Measurements from ENCODE around the gene CXorf66.
"Not testable (repeated sequence)": the region's sequence is repeated elsewhere in the genome, so short reads cannot be mapped to it uniquely, and the experiment has no call there.

Gene CXorf66, protein sequence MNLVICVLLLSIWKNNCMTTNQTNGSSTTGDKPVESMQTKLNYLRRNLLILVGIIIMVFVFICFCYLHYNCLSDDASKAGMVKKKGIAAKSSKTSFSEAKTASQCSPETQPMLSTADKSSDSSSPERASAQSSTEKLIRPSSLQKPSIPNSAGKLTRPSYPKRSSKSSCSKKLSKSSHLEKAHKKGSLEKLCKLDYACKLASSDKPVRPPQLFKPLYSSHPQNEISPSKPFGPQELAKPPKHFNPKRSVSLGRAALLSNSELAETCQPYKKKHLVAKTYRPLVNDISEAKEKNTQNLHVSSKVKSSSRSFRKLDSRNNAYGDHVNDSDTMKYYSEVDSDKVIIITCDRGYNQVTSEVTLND

DNA sequence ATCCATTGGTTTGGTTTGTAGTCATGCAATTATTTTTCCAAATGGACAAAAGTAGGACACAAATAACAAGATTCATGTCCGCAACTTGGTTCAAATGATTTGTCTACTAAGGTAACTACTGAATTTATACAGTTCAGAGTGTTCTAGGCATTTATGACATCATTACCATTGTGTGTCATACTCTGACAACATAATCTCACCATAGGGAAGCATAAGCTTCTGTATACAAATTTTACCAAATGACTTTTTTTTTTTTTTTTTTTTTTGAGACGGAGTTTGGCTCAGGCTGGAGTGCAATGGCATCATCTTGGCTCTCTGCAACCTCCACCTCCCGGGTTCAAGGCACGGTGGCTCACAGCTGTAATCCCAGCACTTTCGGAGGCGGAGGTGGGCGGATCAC is at the start of gene CXorf66:
CXorf66 (minus strand) TSS at position 101 of the 400 bp plus-strand sequence; CDS start at position 76, 25 bp downstream.
- in situ Hi-C loops (cut with MboI; ENCODE audit: low sequenced_read_pairs): no loop called here

DNA sequence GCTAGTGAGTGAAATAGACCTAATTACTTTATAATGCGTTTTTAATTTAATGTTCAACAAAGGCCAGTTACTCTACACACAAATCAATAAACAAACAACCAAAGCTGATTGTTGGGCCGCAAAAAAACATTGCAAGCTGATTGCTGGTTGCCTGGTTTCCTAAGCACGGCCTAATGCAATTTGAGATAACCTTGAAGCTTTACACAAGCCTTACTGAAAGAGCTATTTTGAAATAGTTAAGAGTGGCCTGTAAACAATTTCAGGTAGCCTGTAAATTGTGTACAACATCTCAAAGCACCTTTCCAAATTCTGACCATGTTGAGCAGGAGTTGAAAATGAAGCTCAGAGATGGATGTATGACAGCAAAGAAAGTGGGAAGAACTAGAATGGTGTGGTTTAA is 17.5 kb upstream of the CXorf66 start:
- in situ Hi-C loops (cut with MboI; ENCODE audit: low sequenced_read_pairs): no loop called here

DNA sequence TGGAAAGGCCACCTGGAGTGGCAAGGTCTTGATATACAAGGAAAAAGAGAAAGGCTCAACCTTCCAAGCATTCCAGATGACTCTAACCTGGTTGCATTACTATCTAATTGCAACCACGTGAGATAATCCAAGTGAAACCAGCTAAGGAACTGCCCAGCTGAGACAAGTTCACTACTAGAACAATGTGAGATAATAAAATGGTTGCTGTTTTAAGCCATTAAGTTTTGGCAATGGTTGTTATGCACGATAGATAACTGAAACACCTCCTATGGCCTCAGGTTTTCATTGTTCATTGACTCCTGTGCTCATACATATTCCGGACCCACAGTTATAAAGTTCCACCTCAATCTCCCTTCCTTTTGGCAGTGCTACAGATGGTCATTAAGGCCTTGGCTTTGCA is 9.2 kb upstream of the CXorf66 start:
- in situ Hi-C loops (cut with MboI; ENCODE audit: low sequenced_read_pairs): no loop called here

DNA sequence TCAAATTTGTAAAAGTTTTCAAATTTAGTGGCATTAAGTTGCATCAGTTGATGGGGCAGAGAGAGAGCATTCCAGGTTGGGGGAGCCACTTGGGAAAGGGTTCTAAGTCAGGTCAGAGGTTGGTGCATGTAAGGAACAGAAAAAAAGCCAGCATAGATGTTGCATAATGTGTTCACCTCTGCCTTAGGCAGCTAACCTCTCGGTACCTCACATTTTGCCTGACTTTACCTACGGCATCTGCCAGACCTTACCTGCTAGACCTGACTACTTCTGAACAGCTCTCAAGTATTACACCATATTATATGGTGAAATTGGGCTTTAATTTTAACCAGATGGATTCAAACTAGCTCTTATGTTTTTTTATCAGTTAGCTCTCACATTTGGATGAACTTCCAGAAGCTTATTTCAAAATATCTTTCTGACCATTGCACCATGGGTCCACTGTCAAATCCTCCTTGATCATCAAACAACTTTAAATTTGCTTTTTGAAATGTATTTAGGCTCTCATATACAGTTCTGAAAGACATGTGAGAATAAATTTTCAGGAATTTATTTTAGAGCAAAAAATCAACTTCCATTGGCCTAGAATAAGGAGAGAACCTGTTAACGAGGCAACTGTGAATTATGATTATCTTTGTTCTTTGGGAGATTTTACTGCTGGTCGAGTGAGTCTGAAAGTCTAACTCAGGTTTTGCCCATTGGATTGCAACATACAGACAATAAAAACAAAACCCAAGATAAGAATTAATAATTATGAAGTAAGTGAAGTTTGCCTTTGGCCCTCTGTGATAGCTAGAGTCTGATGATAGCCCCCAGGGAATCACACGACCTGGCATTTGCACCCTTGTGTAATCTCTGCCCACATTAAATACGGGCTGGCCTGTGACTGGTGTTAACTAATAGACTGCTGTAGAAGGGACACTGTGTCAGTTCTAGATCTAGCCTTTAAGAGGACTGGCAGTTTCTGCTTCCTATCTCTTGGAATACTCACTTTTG is 7.6 kb upstream of the CXorf66 start:
- in situ Hi-C loops (cut with MboI; ENCODE audit: low sequenced_read_pairs): no loop called here

DNA sequence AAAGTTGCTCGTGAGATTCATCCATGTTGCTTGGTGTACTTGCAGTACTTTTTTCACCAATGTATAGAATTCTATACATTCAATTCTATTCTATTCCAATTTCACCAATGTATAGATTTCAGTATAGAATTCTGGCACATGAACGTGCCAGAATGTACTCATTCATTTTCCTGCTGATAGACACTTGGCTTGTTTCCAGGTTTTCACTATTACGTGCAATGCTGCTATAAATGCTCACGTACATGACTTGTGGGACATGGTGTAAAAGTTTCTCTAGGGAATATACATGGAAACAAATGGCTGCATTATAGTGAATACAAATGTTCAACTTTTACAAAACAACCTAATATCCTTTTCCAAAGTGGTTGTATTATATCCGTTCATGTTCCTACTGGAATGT is 6.8 kb upstream of the CXorf66 start:
- in situ Hi-C loops (cut with MboI; ENCODE audit: low sequenced_read_pairs): no loop called here

DNA sequence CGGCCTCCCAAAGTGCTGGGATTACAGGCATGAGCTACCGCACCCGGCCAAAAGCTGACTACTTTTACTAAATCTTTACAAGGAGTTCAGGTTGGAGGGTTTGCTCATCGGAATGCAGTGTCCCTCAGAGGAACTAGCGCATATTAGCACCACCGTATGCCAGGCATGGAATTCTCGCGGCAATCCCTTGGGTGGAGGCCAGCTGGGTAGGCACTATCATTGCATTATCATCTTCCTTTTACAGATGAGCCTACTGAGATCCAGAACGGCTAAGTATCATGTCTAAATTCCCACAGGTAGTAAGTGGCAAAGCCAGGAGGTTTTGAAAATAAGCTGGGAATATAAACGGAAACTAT is 6.1 kb upstream of the CXorf66 start:
- in situ Hi-C loops (cut with MboI; ENCODE audit: low sequenced_read_pairs): no loop called here

DNA sequence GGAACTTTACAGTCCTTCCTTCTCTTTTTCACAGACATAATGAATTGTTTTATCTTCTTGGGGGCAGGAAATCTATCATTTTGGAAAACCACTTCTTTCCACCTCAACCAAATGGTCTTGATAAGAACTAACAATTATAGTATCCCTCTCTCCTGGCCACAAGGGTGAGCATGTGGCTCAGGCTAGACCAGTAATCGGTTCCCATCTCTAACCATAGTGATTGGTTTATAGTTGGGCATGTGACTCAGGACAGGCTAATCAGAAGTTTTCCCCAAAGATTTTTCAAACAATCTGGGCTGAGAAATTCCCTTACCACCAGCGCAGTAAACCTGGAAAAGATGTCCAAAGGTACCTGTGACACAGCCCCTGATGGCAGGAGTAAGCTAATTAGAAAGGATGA is 4.0 kb upstream of the CXorf66 start:
- in situ Hi-C loops (cut with MboI; ENCODE audit: low sequenced_read_pairs): no loop called here

DNA sequence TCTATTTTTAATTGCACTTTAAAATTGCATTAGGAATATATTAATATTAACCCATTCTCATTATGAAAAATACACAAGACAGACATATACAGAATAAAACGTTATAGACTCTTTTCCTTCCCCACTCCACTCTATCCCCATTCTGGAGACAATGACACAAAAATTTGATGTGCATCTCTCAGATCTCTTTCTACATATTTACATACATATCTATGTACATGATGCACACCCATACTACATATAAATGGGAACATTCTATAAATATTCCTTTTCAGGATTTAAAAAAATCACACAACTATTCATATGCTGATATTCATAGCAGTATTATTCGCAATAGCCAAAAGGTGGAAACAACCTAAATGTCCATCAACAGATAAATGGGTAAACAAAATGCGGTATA is 2.4 kb upstream of the CXorf66 start:
- in situ Hi-C loops (cut with MboI; ENCODE audit: low sequenced_read_pairs): no loop called here

DNA sequence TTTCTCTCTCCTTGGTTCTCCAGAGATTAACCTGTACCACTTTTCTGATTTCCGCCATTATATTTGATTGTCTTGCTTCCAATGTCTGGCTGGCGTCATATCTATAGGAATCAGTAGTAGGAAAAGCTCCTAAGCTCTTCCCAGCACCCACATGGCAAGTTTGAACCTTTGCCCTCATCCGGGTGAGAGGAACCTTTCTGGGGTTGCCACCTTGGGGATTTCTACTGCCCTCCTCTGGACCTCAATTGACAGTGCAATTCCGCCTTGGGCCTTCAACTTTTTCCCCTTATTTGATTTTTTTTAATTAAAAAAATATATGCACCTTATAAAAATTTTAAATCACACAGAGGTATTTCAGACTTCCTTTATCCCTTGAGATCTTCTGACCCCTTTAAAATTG is 2.0 kb upstream of the CXorf66 start:
- in situ Hi-C loops (cut with MboI; ENCODE audit: low sequenced_read_pairs): no loop called here

DNA sequence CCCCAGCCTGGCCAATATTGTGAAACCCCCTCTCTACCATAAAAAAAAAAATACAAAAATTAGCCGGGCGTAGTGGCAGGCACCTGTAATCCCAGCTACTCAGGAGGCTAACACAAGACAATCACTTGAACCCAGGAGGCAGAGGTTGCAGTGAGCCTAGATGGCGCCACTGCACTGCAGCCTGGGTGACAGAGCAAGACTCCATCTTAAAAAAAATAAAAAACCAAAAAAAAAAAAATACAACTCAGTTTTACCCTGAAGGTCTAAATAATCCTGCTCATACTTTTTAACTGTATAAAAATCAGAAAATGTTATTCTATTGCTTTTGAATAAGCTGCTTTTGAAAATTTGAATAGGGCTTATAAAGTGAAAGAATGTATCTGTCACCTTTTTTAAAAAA is 838 bp upstream of the CXorf66 start:
- in situ Hi-C loops (cut with MboI; ENCODE audit: low sequenced_read_pairs): not testable (repeated sequence)

DNA sequence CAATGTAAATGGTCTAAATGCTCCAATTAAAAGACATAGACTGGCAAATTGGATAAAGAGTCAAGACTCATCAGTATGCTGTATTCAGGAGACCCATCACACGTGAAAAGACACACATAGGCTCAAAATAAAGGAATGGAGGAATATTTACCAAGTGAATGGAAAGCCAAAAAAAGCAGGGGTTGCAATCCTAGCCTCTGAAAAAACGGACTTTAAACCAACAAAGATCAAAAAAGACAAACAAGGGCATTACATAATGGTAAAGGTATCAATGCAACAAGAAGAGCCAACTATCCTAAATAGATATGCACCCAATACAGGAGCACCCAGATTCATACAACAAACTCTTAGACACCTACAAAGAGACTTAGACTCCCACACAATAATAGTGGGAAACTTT is 4.2 kb downstream of the CXorf66 start:
- in situ Hi-C loops (cut with MboI; ENCODE audit: low sequenced_read_pairs): not testable (repeated sequence)

DNA sequence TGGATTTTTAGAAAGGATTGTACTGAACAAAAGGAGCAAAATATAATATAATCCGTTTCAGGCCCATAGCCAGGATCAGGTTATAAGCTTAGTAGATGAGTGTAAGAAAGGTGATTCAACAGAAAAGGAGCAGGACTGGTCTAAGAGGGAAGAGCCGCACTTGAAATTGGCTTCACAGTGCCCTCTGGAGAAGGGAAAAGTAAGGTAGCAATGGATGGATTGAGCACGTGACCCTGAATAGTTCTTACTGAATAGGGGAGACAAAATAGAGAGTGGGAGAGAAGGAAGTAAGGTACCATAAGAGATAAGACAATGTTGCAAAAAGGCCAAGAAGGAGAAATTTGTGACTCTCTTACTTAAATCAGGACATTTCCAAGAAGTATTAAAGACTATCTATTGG is 15.6 kb downstream of the CXorf66 start:
- in situ Hi-C loops (cut with MboI; ENCODE audit: low sequenced_read_pairs): no loop called here

DNA sequence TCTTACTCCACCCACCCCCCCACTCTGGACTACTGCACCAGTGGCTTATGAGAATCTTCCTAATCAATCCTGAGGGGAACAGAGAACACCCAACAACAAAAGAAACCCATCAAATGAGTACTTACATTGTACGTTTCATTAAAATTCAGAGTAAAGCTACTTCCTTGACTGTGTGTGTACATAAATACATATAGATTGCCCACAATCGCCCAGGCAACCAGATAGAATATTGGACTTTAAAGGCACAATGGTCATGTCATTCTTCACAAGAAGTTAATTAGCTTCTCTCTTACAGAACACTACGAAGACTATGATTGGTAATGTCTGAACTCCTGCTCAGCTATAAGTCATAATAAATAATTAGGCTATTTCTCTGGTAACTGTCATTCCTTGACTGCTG is 20.2 kb downstream of the CXorf66 start:
- in situ Hi-C loops (cut with MboI; ENCODE audit: low sequenced_read_pairs): no loop called here

DNA sequence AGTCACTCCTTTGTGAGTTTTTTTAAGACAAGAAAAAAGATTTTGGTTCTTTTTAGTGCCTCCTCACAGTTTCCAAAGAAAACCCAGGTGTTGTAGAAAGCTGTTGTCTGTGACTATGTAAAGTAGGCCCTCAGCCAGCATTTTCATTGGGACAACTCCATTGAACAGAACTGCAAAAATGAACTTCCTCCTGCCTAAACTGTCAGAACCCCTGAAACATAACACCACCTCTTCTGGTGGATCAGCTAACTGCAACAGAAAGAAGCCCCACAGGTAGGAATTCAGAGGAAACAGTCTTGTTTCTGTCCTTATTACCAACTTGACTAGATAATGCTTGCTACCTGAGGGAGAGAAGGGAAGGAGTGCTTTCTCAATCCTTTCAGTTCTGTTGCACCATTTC is 29.1 kb downstream of the CXorf66 start:
- in situ Hi-C loops (cut with MboI; ENCODE audit: low sequenced_read_pairs): no loop called here

DNA sequence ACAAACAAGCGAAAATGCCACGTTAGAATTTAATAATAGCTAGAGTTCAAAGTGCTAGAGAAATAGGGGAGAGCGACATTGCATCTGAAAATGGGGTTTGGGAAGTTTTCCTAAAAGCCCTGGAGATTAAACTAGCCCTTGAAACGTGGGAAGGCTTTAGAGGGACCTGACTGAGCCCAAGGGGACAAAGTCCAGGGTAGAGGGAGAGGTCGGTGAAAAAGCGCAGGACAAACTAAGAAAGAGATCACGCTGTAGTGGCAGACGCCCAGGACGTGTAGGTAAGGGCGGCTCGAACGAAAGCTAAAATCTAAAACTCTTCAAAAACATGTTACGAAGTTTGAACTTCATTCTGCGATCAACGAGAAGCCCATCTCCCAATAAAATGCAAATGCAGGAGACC is 31.4 kb downstream of the CXorf66 start:
- in situ Hi-C loops (cut with MboI; ENCODE audit: low sequenced_read_pairs): no loop called here

DNA sequence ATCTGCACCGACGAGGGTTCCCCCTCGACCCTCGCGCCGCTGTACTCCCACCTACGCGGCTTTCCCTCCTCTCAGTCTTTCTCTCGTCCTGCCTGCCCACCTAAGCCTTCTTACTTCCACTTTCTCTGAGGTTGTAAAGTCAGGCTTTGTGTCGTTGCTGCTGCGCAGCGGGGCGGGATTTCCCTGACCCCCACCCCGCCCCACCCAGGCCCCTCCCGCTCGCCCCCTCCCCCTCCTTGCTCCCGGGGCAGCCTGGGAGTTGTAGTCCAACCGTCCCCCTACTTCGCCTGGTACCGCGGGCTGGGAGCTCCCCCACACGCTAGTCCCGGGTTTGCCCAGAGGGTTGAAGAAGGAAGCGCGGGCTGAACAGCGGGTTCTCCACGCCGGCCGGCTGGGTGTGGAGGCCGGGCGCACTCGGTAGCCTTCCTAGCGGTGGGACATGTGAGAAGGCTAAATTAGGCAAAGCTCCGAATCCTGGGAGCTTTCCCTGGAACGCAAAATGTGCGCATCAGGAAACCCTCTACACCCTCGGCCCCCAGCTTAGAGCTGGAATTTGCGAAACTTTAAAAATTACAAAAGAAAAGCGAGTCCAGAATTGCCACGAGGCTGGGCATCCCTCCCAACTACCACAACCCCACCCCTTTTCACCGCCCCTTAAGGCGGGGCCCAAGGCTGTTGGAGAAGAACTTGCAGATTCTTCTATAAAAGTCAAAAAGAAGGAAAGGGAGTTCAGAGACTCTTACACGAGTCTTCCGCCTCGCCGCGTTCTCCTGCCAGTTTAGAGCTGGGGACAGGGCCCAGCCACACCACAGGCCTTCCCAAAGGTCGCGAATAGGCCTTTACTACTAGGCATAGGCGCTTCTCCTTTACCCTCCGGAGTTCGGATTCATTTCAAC is 32.2 kb downstream of the CXorf66 start, which contains the start of gene ATP11C:
ATP11C (minus strand) TSS at position 153 of the 896 bp plus-strand sequence. CDS start 1,011 bp downstream, outside the sequence.
- in situ Hi-C loops (cut with MboI; ENCODE audit: low sequenced_read_pairs): no loop called here

DNA sequence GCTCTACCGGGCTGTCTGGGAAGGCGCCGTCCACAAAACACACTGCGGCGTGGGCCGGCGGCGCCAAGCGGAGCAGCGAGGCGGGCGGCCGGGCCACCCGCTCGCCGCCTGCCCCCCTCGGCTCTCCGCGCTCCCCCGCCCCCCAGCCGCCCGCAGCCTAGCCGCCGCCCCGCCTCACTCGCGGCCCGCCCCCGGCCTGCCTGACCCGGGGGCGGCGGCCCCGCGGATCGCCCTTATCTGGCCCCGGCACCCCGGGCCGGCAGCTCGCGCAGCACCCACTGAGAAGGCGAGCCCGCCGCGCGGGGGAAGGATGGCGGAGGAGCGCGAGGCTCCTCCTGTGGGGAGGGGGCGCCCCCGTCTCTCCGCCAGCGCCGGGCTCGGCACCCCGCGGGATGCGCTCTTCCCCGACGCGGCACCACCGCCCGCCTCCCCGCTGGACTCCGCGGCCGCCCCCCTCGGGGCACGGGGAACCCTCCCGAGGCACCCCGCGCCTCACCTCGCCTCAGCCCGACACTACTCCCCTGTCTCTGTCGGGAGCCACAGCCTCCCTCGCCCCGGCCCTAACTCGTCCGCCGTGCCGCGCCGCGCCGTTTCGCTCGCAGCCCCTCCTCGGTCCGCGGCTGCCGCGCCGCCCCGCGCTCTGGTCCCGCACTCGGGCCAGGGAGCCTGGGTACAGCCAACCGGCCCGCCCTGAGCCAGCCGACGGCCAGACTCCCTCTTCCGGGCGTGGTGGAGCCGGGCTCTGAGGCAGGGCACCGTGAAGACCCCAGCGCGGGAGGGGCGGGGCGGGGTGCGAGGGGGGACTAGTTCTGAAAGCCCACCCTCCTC is 33.0 kb downstream of the CXorf66 start:
- in situ Hi-C loops (cut with MboI; ENCODE audit: low sequenced_read_pairs): no loop called here

DNA sequence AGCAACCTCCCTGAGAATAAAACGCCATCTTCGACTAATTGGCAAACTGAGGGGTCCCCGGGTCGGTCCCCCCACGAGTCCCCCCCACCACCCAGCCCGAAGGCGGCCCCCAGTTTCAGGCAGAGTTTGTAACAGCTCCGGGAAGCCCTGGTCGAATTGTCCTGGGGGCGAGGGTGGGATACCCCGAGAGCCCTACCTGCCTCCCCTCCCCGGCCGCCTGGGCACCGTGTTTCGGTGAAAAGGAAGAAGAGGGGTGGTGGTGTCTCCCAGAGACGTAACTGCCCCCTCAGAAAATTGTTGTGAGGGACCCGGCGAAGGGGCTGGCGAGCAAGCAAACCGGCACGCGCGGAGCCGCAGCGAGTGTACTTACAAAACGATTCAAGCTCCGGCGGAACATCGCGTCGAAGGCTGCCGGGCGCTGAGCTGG is 33.7 kb downstream of the CXorf66 start:
- in situ Hi-C loops (cut with MboI; ENCODE audit: low sequenced_read_pairs): no loop called here

DNA sequence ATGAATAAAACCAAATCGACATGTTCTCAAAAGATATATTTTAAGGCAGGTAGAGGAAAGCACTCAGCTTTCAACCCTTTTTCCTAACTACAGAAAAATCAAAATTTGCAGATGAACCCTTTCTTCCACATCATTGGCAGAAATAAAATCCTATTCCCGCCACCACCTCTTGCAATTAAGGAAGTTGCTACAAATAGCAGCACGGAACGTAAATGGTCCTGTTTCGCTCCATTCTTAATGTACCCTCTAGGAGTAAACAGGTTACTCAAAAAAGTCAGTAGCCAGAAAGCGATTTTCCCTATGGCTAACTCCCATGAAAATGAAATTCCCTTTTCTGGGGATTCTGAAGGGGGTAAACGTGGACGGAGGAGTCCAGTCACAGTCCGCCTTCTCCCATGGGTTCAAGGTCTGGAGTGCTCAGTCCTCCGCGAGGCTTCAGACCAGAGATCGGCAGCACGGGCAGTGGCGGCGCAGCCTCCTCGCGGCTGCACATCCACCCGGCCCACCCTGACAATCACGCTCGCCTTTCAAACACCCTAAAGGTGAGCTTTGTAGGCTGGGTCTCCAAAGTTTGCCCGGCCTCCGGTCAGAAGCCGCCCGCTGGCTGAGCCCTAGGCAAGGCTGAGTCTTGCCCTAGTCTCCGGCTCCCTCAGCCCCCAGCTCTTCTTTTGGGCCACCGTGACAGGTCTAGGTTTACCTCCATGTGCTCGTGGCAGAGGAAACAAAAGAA is 34.2 kb downstream of the CXorf66 start:
- in situ Hi-C loops (cut with MboI; ENCODE audit: low sequenced_read_pairs): no loop called here

Measured in HL-60/S4 treated with retinoic acid at 250 ng/mL for 4 days and 3 days (cell line).